GM08714 (cell line): ENCODE measurements around the gene YBX1.
"Not testable (repeated sequence)": the region's sequence is repeated elsewhere in the genome, so short reads cannot be mapped to it uniquely, and the experiment has no call there.

Source experiments
- H3K4me3 ChIP-seq: fragments of 200-500 bp; sonication (Bioruptor generic); 2 replicates; pipeline ENCODE4 v1.5.1; 2014; ENCODE audit warnings: mild to moderate bottlenecking, low read length, inconsistent platforms
- ZNF274 ChIP-seq: IDR thresholded peaks from 2 replicates; pipeline ENCODE4 v1.6.1; 2012; ENCODE audit warnings: mild to moderate bottlenecking, low read depth, low read length

YBX1 gene

DNA sequence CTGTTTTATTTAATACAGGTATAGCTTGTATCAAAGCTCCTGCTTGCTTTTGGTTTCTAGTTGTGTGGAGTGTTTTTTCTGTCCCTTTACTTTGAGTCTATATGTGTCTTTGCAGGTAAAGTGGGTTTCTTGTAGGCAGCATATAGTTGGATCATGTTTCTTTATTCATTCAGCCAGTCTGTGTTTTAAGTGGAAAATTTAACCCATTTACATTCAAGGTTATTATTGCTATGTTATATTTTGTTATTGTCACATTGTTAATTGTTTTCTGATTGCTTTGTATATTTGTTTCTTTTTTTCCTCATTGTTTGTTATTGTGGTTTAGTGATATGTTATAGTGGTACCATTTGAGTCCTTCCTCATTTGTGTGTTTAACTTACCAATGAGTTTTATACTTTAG, 31.1 kb downstream of the YBX1 start:
- no peak for TF ChIP-seq ZNF274
- no peak overlapping the region for H3K4me3 ChIP-seq

DNA sequence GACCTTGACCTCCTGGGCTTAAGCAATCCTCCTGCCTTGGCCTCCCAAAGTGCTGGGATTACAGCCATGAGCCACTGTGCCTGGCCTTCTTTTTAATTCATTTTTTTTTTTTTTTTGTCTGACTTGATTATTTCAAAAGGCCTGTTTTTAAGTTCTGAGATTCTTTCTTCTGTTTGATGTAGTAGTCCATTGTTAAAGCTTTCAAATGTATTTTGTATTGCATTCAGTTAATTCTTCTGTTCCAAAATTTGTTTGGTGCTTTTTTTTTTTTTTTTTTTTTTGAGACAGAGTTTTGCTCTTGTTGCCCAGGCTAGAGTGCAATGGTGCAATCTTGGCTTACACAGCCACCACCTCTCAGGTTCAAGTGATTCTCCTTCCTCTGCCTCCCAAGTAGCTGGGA, 32.2 kb downstream of the YBX1 start:
- not testable (repeated sequence) for H3K4me3 ChIP-seq

DNA sequence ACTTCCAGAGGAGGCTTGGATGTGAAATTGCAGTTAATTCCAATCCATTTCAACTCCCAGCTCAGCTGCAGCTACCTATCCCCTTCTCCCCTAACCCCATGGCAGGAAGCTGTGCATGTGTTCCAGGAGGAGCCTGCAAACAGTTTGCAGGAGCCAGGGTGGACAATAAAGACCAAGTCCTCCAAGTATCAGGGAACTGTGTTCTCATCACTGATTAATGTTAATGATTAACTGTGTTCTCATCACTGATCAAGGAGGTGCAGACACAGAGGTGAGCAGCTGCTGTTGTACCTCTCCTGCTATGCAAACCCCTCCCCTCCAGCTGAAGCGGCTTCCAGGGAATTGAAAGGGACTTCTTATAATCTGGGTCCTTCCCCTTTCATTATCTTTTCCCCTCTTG, 38.6 kb downstream of the YBX1 start:
- TF ChIP-seq ZNF274 = no peak
- no peak overlapping the region for H3K4me3 ChIP-seq

GRCh38 chr1:42721926-42722325, 39.7 kb downstream of the YBX1 start:
- TF ChIP-seq ZNF274 = no peak
- H3K4me3 ChIP-seq = no peak overlapping the region

DNA sequence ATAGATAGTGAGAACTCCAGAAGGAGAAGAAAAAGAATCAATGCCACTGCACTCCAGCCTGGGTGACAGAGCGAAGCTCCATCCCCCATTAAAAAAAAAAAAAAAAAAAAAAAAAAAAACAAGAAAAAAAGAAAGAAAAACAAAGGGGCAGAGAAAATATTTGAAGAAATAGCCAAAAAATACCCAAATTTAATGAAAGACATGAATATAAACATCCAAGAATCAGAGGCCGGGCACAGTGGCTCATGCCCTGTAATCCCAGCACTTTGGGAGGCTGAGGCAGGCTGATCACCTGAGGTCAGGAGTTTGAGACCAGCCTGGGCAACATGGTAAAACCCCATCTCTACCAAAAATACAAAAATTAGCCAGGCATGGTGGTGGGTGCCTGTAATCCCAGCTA, 40.2 kb downstream of the YBX1 start:
- not testable (repeated sequence) for H3K4me3 ChIP-seq

DNA sequence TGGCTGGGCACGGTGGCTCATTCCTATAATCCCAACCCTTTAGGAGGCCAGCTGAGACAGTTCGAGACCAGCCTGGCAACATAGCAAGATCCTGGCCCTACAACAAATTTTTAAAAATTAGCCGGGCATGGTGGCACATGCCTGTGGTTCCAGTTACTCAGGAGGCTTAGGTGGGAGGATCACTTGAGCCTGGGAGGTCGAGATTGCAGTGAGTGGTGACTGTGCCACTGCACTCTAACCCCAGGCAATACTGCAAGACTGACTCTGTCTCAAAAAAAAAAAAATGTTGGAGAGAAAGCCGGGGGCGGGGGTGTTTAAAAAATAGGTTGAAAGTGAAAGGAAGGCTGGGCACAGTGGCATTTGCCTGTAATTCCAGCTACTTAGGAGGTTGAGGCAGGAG, 41.3 kb downstream of the YBX1 start:
- no peak for TF ChIP-seq ZNF274
- no peak overlapping the region for H3K4me3 ChIP-seq

DNA sequence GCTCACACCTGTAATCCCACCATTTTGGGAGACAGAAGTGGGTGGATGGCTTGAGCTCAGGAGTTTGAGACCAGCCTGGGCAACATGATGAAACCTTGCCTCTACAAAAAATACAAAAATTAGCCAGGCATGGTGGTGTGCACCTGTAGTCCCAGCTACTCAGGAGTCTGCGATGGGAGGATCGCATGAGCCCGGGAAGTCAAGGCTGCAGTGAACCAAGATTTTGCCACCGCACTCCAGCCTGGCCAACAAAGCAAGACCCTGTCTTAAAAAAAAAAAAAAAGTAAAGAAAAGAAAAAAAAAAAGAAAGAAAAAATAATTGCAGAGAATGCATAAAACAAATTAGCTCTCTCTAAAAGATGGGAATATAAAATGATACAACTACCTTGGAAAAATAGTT, 43.6 kb downstream of the YBX1 start:
- not testable (repeated sequence) for H3K4me3 ChIP-seq

DNA sequence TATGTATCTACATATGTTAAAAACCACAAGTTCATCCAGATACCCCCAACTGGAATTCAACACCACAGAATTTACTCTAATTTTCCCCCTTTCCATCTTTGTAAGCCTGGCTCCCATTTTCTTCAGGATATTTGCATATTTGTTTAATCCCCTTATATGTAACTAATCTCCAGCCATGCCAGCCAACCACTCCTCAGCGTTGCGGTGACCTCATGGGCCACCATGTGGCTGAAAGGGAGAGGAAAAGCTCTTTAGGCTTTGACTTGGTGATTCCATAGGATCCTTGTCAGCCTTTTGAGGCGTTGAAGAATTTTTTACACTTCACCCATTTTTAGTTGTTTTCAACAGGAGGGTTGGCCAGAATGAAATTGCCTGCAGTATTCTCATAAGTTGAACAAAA, 47.8 kb downstream of the YBX1 start:
- no peak overlapping the region for H3K4me3 ChIP-seq
- TF ChIP-seq ZNF274 = no peak

GRCh38 chr1:42730988-42731387, 48.8 kb downstream of the YBX1 start:
- no peak for TF ChIP-seq ZNF274
- H3K4me3 ChIP-seq = no peak overlapping the region

DNA sequence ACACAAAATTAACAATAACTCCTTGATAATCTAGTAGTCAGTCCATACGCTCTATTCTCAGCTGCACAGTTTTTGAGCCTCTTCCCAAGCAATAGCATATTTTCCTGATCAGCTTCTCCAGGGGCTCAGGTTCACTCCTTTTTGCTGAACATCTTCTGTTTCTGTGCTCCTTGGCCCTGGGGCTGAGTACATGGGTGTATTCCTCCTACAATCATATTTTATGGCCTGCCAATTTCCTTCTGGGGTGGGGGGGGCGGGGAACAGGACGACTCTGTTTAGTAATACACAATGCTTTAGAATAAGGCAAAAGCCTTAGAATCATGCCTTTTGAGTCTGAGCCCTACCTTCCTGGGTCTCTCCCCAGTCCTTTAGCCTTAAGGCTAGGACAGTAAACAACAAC, 49.4 kb downstream of the YBX1 start:
- TF ChIP-seq ZNF274 = no peak
- H3K4me3 ChIP-seq = no peak overlapping the region

GRCh38 chr1:42732126-42732680, 50.0 kb downstream of the YBX1 start:
- no peak for TF ChIP-seq ZNF274

DNA sequence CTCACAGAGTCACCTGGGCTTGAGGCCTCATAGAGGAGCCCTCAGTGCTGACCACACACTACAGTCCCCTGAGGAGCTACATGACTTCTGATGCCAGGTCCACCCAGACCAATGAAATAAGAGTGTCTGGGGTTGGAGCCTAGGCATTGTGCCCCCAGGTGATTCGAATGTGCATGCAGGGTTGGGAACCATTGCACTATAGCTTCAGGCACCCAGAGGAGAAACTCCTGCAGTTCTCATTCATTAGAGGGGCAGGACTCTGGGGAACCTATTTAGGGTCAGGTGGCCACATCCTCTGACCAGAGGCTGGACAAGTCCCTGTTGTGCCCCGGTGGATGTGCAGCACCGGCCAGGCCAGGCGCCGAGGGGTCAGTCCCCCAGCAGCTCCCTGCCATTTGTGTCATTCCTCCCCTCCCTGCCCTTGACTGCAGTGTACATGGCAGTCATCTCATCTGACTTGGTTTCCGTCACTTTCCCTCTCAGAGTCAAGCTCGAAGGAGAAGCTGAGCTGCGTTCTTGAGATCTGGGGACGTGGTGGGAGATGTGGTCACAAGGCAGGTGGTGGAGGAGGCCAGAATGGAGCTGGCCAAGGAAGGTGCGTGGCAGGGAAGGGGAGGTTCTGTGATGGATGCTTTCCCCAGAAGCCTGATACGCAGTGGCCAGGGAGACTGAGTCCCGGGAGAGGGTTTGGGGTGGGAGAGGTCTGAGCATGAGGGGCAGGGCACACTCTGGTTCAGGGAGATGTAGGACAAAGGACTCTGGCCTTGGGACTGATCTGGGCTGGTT, 51.4 kb downstream of the YBX1 start:
- TF ChIP-seq ZNF274 = no peak
- no peak overlapping the region for H3K4me3 ChIP-seq

More at GRCh38 chr1:42732126-42732680, 50.0 kb downstream of the YBX1 start:
- no peak overlapping the region for H3K4me3 ChIP-seq

- TF ChIP-seq ZNF274 = no peak
- no peak overlapping the region for H3K4me3 ChIP-seq
Observed at GRCh38 chr1:42734201-42735035, 52.2 kb downstream of the YBX1 start.

DNA sequence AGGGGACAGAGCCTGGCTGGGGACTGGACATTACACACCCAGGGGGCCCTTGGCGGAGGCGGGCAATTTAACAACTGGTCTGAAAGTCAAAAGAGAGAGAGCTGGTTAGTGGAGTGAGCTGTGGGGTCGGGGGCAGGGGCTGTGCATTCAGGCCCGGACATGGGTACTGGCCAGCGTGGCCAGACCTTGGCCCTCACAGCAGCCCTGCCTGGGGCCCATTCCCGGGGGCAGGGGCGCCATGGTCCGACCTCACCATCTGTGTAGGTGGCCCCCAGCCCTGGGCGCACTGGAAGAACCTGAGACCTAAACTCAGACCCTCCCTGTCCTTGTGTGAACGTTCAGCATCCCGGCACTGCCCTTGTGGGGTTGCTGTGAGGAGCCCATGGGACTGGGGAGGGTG, 52.8 kb downstream of the YBX1 start:
- TF ChIP-seq ZNF274 = no peak
- no peak overlapping the region for H3K4me3 ChIP-seq

DNA sequence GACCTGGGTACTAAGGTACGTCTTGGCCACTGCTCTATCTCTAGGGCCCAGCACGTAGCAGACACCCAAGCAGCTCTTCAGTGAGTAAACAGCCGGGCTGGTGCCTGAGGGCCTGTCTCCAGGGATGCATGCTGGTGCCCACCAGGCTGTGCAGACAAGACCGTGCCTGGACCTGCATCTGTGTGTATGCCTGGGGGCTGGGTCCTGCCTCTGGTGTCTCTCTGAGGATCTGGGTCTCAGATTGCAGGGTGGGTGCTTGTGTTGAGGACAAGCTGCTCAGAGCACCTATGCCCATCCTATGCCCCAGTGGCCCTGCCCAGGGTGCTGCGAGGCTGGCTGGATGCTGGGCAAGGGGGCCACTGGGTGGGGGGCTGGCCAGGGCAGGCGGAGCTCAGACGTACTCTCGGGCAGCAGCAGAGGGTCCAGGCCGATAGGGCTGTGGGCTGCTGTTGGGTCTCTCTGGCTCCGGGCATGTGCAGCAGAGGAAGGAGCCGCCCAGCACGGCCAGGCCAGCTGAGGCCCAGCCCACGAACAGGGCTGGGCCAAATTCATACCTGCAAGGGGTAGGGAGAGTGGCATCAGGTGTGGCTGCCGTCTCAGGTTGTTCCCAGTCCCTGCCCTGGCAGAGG, 53.4 kb downstream of the YBX1 start:
- no peak overlapping the region for H3K4me3 ChIP-seq
- TF ChIP-seq ZNF274 = no peak
